ENCODE data around the gene ASXL3.

ASXL3 gene

GRCh38 chr18:33584548-33585430 is 6.8 kb downstream of the ASXL3 start:
- DNase-seq, result no peak

GRCh38 chr18:33585431-33585775 is 7.4 kb downstream of the ASXL3 start:
- no peak for DNase-seq

GRCh38 chr18:33588361-33588760 is 10.3 kb downstream of the ASXL3 start:
- DNase-seq, result no peak

GRCh38 chr18:33593261-33593660 is 15.2 kb downstream of the ASXL3 start:
- DNase-seq, result no peak

GRCh38 chr18:33594799-33595198 is 16.8 kb downstream of the ASXL3 start:
- no peak for DNase-seq

GRCh38 chr18:33596178-33596854 is 18.3 kb downstream of the ASXL3 start:
- DNase-seq, result peak; percentile 75

GRCh38 chr18:33600846-33601245 is 22.8 kb downstream of the ASXL3 start:
- no peak for DNase-seq

- DNase-seq, result no peak
Observed at GRCh38 chr18:33603454-33603853, 25.4 kb downstream of the ASXL3 start.

- no peak for DNase-seq
Observed at GRCh38 chr18:33605250-33605649, 27.2 kb downstream of the ASXL3 start.

- DNase-seq, result no peak
Observed at GRCh38 chr18:33606621-33607020, 28.6 kb downstream of the ASXL3 start.

- no peak for DNase-seq
Observed at GRCh38 chr18:33611525-33612135, 33.6 kb downstream of the ASXL3 start.

- no peak for DNase-seq
Observed at GRCh38 chr18:33612632-33613031, 34.6 kb downstream of the ASXL3 start.

GRCh38 chr18:33616556-33616955 is 38.5 kb downstream of the ASXL3 start:
- DNase-seq, result no peak

- DNase-seq, result no peak
Observed at GRCh38 chr18:33627114-33627513, 49.1 kb downstream of the ASXL3 start.

GRCh38 chr18:33630476-33630875 is 52.5 kb downstream of the ASXL3 start:
- DNase-seq, result no peak

- no peak for DNase-seq
Observed at GRCh38 chr18:33641141-33641540, 63.1 kb downstream of the ASXL3 start.

GRCh38 chr18:33644494-33644893 is 66.5 kb downstream of the ASXL3 start:
- no peak for DNase-seq

- DNase-seq, result no peak
Observed at GRCh38 chr18:33647365-33647764, 69.3 kb downstream of the ASXL3 start.

- no peak for DNase-seq
Observed at GRCh38 chr18:33652635-33653034, 74.6 kb downstream of the ASXL3 start.

- DNase-seq, result no peak
Observed at GRCh38 chr18:33653231-33653630, 75.2 kb downstream of the ASXL3 start.

GRCh38 chr18:33656889-33657448 is 79.0 kb downstream of the ASXL3 start:
- no peak for DNase-seq

GRCh38 chr18:33660696-33661310 is 82.8 kb downstream of the ASXL3 start:
- DNase-seq, result no peak

GRCh38 chr18:33664241-33664874 is 86.3 kb downstream of the ASXL3 start:
- no peak for DNase-seq

Measured in kidney glomerular epithelial cell (primary cell).